ENCODE results near the gene IFNA17. TPM values are rescaled to one million over a fixed set of nuclear protein-coding genes. Genes with fewer than 3 reads are reported as not detected.
"Not testable (repeated sequence)": the region's sequence is repeated elsewhere in the genome, so short reads cannot be mapped to it uniquely, and the experiment has no call there.

IFNA17 gene
- total RNA-seq, 1 donor from 2014 or later, result not detected

- TF ChIP-seq CTCF (conservative IDR thresholded peaks at IDR 0.05; ENCODE audit: low read depth, low read length), result no peak
- H3K4me3 ChIP-seq (ENCODE audit: low read depth, low read length), result no peak overlapping the region
- DNase-seq (ENCODE audit: low read depth), result no peak
Measured at GRCh38 chr9:21234153-21234687, 6.2 kb upstream of the IFNA17 start.

- DNase-seq (ENCODE audit: low read depth), result no peak
- TF ChIP-seq CTCF (conservative IDR thresholded peaks at IDR 0.05; ENCODE audit: low read depth, low read length), result no peak
- H3K4me3 ChIP-seq (ENCODE audit: low read depth, low read length), result no peak overlapping the region
Measured at GRCh38 chr9:21233258-21233657, 5.2 kb upstream of the IFNA17 start.

GRCh38 chr9:21217211-21217610 lies 10.8 kb downstream of the IFNA17 start, which contains the start of gene IFNA16:
Gene IFNA16 (minus strand): TSS chr9:21217311. CDS start chr9:21217305, 6 bp downstream.
- not testable (repeated sequence) for DNase-seq (ENCODE audit: low read depth); H3K4me3 ChIP-seq (ENCODE audit: low read depth, low read length)

GRCh38 chr9:21213411-21214326 lies 14.4 kb downstream of the IFNA17 start:
- peak; percentile 63 for TF ChIP-seq CTCF (conservative IDR thresholded peaks at IDR 0.05; ENCODE audit: low read depth, low read length)
- DNase-seq (ENCODE audit: low read depth); H3K4me3 ChIP-seq (ENCODE audit: low read depth, low read length): not testable (repeated sequence)

- H3K4me3 ChIP-seq (ENCODE audit: low read depth, low read length), result not testable (repeated sequence)
Measured at GRCh38 chr9:21212160-21212559, 15.9 kb downstream of the IFNA17 start.

GRCh38 chr9:21210782-21211181 lies 17.2 kb downstream of the IFNA17 start:
- not testable (repeated sequence) for H3K4me3 ChIP-seq (ENCODE audit: low read depth, low read length); DNase-seq (ENCODE audit: low read depth)

More at GRCh38 chr9:21212160-21212559, 15.9 kb downstream of the IFNA17 start:
- DNase-seq (ENCODE audit: low read depth), result not testable (repeated sequence)

GRCh38 chr9:21210311-21210710 lies 17.7 kb downstream of the IFNA17 start:
- H3K4me3 ChIP-seq (ENCODE audit: low read depth, low read length), result no peak overlapping the region
- no peak for TF ChIP-seq CTCF (conservative IDR thresholded peaks at IDR 0.05; ENCODE audit: low read depth, low read length)
- DNase-seq (ENCODE audit: low read depth), result no peak

- DNase-seq (ENCODE audit: low read depth); H3K4me3 ChIP-seq (ENCODE audit: low read depth, low read length): not testable (repeated sequence)
Measured at GRCh38 chr9:21207043-21207442, 21.0 kb downstream of the IFNA17 start, which contains the start of gene IFNA10. Gene IFNA10 (minus strand): TSS chr9:21207143. CDS start chr9:21207097, 46 bp downstream.

- TF ChIP-seq CTCF (conservative IDR thresholded peaks at IDR 0.05; ENCODE audit: low read depth, low read length), result no peak
- no peak for DNase-seq (ENCODE audit: low read depth)
- H3K4me3 ChIP-seq (ENCODE audit: low read depth, low read length), result no peak overlapping the region
Measured at GRCh38 chr9:21205204-21205603, 22.8 kb downstream of the IFNA17 start.

GRCh38 chr9:21202105-21202504 lies 25.9 kb downstream of the IFNA17 start, which contains the start of gene IFNA7:
Gene IFNA7 (minus strand): TSS chr9:21202205. CDS start chr9:21202165, 40 bp downstream.
- not testable (repeated sequence) for H3K4me3 ChIP-seq (ENCODE audit: low read depth, low read length); DNase-seq (ENCODE audit: low read depth)
